ENCODE measurements around the gene NEU4. TPM values are rescaled to one million over a fixed set of nuclear protein-coding genes. Genes with fewer than 3 reads are reported as not detected.
A peak's percentile ranks its signal among the peaks of the same experiment; 100 is the strongest.
"Not testable (repeated sequence)": the region's sequence is repeated elsewhere in the genome, so short reads cannot be mapped to it uniquely, and the experiment has no call there.

The NEU4 gene
- total and polyA plus RNA-seq, 7 donors = 0.36 to 66.1 (median 9.9) TPM; not detected in 1

- no peak for TF ChIP-seq POLR2AphosphoS5 (IDR thresholded peaks at IDR 0.05)
- TF ChIP-seq POLR2A (IDR thresholded peaks at IDR 0.05) = no peak
- TF ChIP-seq, protein P1, sequence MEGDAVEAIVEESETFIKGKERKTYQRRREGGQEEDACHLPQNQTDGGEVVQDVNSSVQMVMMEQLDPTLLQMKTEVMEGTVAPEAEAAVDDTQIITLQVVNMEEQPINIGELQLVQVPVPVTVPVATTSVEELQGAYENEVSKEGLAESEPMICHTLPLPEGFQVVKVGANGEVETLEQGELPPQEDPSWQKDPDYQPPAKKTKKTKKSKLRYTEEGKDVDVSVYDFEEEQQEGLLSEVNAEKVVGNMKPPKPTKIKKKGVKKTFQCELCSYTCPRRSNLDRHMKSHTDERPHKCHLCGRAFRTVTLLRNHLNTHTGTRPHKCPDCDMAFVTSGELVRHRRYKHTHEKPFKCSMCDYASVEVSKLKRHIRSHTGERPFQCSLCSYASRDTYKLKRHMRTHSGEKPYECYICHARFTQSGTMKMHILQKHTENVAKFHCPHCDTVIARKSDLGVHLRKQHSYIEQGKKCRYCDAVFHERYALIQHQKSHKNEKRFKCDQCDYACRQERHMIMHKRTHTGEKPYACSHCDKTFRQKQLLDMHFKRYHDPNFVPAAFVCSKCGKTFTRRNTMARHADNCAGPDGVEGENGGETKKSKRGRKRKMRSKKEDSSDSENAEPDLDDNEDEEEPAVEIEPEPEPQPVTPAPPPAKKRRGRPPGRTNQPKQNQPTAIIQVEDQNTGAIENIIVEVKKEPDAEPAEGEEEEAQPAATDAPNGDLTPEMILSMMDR (IDR thresholded peaks at IDR 0.05) = no peak
- TF ChIP-seq EP300 (IDR thresholded peaks at IDR 0.05) = no peak
- intact Hi-C loops (cut with DNase I) = no loop called here
- Histone ChIP-seq H3K4me1 (peaks cover under 1 to 3% (median 1%) of the 10 kb centered on the region in 4 donors), H3K27ac (no peak overlapping the region), H3K9me3 (no peaks in the 10 kb centered on the region), H3K4me3 (no peak overlapping the region), H3K27me3 (peaks cover 2 to 36% (median 10%) of the 10 kb centered on the region in 3 donors), H3K36me3 (no peaks in the 10 kb centered on the region)
- WGBS, 2 donors = 20 to 64% methylated on average over 14 of the region's 14 CpGs
- DNase-seq = peak; percentile 61
Measured at GRCh38 chr2:241798081-241798630, 10.8 kb upstream of the NEU4 start.

DNA sequence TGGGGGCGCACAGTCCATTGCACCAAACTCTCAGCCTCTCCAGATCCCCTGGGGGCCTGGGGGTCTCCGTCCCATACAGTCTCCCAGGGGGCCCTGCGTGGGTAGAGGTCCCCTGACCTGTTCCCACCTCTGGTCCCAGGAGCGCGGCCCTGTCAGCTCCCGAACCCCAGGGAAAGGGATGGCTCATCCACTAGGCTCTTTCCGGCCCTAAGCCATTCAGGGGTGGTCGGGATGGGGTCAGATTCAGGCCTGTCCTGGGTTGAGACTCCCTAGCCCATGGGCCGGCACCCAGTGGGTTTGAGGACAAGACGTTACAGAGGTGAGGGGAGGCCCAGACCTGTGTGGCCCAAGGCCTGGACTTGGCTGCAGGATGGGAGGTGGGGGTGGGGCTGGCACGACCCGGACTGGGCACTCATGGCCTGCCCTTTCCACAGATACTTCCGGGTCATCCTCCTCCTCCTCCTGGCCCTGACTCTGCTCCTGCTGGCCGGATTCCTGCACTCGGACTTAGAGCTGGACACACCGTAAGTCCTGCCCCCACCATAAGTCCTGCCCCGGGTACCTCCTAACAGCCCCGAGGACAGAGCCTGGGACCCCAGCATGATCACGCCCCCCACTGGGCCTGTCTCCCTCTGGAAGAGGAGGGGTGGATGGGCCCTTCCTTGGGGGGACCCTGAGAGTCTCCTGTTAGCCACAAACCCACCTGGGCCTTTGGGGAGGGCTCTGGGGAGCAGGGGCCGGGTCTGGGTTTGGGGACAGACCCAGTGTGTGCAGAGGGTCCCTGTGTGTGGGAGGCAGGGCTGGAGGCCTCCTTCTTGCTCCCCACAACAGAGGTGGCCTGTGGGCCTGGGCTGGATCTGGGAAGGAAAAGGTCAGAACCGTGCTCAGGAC, 10.1 kb upstream of the NEU4 start:
- DNase-seq = peak; percentile 58
- 74 to 90% methylated on average over 21 of the region's 21 CpGs for WGBS, 2 donors
- Histone ChIP-seq H3K27ac (no peak overlapping the region), H3K9me3 (no peaks in the 10 kb centered on the region), H3K36me3 (no peaks in the 10 kb centered on the region), H3K4me1 (peaks cover 3 to 11% (median 9%) of the 10 kb centered on the region in 4 donors), H3K27me3 (peaks cover 6 to 44% (median 17%) of the 10 kb centered on the region in 3 donors), H3K4me3 (no peak overlapping the region)
- no peak for TF ChIP-seq POLR2AphosphoS5 (IDR thresholded peaks at IDR 0.05)
- TF ChIP-seq, protein P1 (IDR thresholded peaks at IDR 0.05) = no peak
- TF ChIP-seq POLR2A (IDR thresholded peaks at IDR 0.05) = no peak
- TF ChIP-seq EP300 (IDR thresholded peaks at IDR 0.05) = no peak
- intact Hi-C loops (cut with DNase I) = no loop called here

DNA sequence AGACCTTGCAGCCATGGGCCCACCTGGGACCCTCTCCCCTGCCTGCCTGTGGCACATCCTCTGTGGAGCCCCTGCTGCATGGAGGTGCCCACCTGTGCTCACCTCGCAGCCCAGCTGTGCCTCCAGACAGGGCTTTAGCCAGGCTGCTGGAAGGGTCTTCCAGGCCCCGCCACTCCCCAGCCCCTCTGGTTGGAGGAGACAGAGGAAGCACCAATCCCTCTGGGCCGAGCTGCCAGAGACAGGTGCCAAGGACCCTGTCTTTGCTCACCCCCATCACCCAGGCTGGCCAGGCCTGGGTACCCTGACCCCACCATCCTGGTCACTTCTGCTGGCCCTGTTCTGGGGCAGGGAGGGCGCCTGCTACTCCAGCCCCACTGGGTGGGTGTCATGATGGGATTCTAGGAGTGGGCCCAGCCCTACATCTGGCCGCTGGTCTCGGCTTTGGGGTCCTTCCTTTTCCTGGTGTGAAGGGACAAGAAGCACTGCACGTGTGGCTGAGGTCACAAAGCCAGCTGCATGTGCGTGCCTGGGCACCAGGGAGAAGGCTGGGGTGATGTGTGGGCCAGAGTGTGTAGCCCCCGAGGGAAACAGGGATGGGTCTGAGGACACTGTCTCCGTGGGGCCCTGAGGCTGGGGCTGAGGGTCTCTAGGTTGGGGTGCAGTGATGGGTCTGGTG, 9.3 kb upstream of the NEU4 start:
- Histone ChIP-seq H3K4me1 (peaks cover 3 to 18% (median 15%) of the 10 kb centered on the region in 4 donors), H3K27me3 (peaks cover 13 to 51% (median 25%) of the 10 kb centered on the region in 3 donors), H3K27ac (no peak overlapping the region), H3K9me3 (no peaks in the 10 kb centered on the region), H3K36me3 (no peaks in the 10 kb centered on the region), H3K4me3 (no peak overlapping the region)
- no peak for TF ChIP-seq POLR2AphosphoS5 (IDR thresholded peaks at IDR 0.05)
- no peak for TF ChIP-seq EP300 (IDR thresholded peaks at IDR 0.05)
- TF ChIP-seq POLR2A (IDR thresholded peaks at IDR 0.05) = no peak
- TF ChIP-seq, protein P1 (IDR thresholded peaks at IDR 0.05) = no peak
- intact Hi-C loops (cut with DNase I) = no loop called here
- no peak for DNase-seq
- 86 to 91% methylated on average over 10 of the region's 10 CpGs for WGBS, 2 donors

- DNase-seq; H3K36me3 ChIP-seq; H3K27ac ChIP-seq; H3K9me3 ChIP-seq; H3K4me3 ChIP-seq; intact Hi-C loops (cut with DNase I): not testable (repeated sequence)
- 80 to 86% methylated on average over 35 of the region's 35 CpGs for WGBS, 2 donors
- Histone ChIP-seq H3K4me1 (peaks cover 3 to 22% (median 17%) of the 10 kb centered on the region in 4 donors), H3K27me3 (peaks cover 15 to 55% (median 25%) of the 10 kb centered on the region in 3 donors)
Measured at GRCh38 chr2:241800198-241800903, 8.6 kb upstream of the NEU4 start.

Data from sigmoid colon (tissue), 7 donors.